GM04503 (cell line): ENCODE results near the gene PROM1.

Source experiments
- DNase-seq: peaks from one replicate; pipeline ENCODE4 v3.0.0-alpha.2; 2012; ENCODE audit warnings: low read depth

Gene PROM1

GRCh38 chr4:16027114-16027513 is 56.7 kb downstream of the PROM1 start:
- DNase-seq: no peak

GRCh38 chr4:16026160-16026761 is 57.6 kb downstream of the PROM1 start:
- no peak for DNase-seq

- no peak for DNase-seq
These were observed 58.6 kb downstream of the PROM1 start for GRCh38 chr4:16025268-16025667.

- DNase-seq: no peak
These were observed 59.9 kb downstream of the PROM1 start for GRCh38 chr4:16023776-16024408.

- DNase-seq: no peak
These were observed 61.8 kb downstream of the PROM1 start for GRCh38 chr4:16021804-16022560.

- no peak for DNase-seq
These were observed 64.2 kb downstream of the PROM1 start for GRCh38 chr4:16019649-16020048.

GRCh38 chr4:16018841-16019240 is 65.0 kb downstream of the PROM1 start:
- DNase-seq: no peak

- no peak for DNase-seq
These were observed 65.7 kb downstream of the PROM1 start for GRCh38 chr4:16018061-16018676.

- no peak for DNase-seq
These were observed 67.3 kb downstream of the PROM1 start for GRCh38 chr4:16016536-16016935.

- DNase-seq: no peak
These were observed 72.7 kb downstream of the PROM1 start for GRCh38 chr4:16011173-16011572.

GRCh38 chr4:16009153-16009552 is 74.7 kb downstream of the PROM1 start:
- DNase-seq: no peak

- DNase-seq: no peak
These were observed 76.2 kb downstream of the PROM1 start for GRCh38 chr4:16007471-16008095.

- DNase-seq: no peak
These were observed 76.9 kb downstream of the PROM1 start for GRCh38 chr4:16006771-16007446.

GRCh38 chr4:16005676-16006075 is 78.1 kb downstream of the PROM1 start:
- DNase-seq: no peak

GRCh38 chr4:16001484-16001858 is 82.4 kb downstream of the PROM1 start:
- no peak for DNase-seq

- DNase-seq: no peak
These were observed 82.9 kb downstream of the PROM1 start for GRCh38 chr4:16000708-16001483.

- DNase-seq: no peak
These were observed 87.0 kb downstream of the PROM1 start for GRCh38 chr4:15996773-15997172.

- no peak for DNase-seq
These were observed 88.0 kb downstream of the PROM1 start for GRCh38 chr4:15995826-15996225.

GRCh38 chr4:15992167-15992485 is 91.7 kb downstream of the PROM1 start:
- no peak for DNase-seq

- no peak for DNase-seq
These were observed 93.1 kb downstream of the PROM1 start for GRCh38 chr4:15990570-15991285.

GRCh38 chr4:15989424-15989823 is 94.4 kb downstream of the PROM1 start:
- DNase-seq: no peak
